ENCODE results near the gene CTSF.
"Not testable (repeated sequence)": the region's sequence is repeated elsewhere in the genome, so short reads cannot be mapped to it uniquely, and the experiment has no call there.

Gene CTSF

DNA sequence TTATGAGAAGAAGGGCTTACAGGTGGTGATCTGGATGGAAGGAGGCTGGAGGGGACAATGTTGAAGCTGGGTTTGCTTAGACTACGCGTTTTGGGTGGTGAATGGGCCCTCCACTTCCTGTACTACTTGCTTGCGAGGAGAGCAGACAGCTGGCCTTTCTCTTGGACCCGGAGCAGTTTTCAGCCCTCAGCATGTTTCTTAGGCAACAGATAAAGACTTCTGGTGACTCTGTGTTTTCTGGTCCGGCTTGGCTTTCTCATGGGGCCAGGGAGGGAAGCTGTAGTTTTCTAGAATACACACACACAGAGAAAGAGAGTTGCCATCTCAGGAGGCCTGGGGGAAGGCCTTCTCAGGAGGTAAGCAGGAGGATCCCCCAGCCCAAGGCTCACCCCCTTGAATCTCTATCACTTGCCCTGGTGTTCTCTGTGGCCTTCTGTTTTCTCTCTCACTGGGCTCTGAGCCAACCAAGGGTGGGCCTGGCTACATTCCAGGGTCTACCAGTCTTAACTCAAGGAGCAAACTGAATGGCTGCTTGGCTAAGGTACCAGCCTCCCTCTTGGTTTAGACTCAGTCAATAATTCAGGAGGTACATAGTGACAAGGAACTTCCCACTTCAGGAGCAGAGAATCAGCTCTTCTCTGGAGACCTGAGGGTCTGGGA, 27.0 kb upstream of the CTSF start:
- H3K4me3 Mint-ChIP-seq = peak overlapping the region; percentile 37
- H3K36me3 Mint-ChIP-seq (ENCODE audit: low read depth) = peaks cover 1% of the 10 kb centered on the region
- no peaks in the 10 kb centered on the region for H3K27me3 Mint-ChIP-seq
- ATAC-seq (no peak), DNase-seq (no peak)
- H3K27ac Mint-ChIP-seq = peak overlapping the region; percentile 8
- H3K9me3 Mint-ChIP-seq = no peaks in the 10 kb centered on the region
- H3K4me1 Mint-ChIP-seq = peaks cover 30% of the 10 kb centered on the region

DNA sequence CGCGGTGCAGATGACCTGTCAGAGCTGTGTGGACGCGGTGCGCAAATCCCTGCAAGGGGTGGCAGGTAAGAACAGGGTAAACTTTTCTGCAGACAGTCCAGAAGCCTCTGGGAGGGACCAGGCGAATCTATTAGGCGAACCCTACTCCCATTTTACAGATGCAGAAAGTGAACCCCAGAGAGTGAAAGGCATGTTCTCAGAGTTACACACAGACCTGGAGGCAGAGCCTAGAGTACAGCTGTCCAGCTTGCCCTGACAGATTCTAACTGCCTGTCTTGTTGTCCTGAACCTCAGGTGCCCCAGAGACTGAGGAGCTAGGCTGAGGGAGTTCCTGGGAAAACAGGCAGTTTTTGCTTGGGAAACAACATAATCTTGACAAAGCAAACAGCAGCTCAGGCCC, 25.2 kb upstream of the CTSF start:
- Mint-ChIP-seq H3K4me1 (peaks cover 30% of the 10 kb centered on the region), H3K36me3 (ENCODE audit: low read depth) (peaks cover 1% of the 10 kb centered on the region), H3K27ac (peak overlapping the region; percentile 93), H3K27me3 (no peaks in the 10 kb centered on the region), H3K9me3 (no peaks in the 10 kb centered on the region), H3K4me3 (peak overlapping the region; percentile 93)
- ATAC-seq = no peak
- DNase-seq = no peak

DNA sequence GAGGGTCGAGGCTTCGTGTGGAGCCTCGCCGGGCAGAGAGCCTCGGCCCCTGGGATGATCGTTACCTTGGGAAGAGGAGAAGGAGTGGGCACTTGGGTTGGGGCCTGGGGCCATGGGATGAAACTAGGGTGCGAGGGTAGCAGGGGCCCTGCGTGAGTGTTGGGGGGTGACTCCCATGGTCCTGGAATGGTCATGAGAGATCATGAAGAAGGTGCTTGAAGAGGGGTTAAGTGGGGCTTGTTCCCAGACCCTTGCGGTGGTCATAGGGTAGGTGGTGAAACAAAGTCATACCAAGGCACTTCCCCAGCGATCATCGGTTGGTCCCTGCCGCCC, 24.9 kb upstream of the CTSF start:
- Mint-ChIP-seq H3K9me3 (no peaks in the 10 kb centered on the region), H3K27ac (peak overlapping the region; percentile 93), H3K4me3 (peak overlapping the region; percentile 93), H3K4me1 (peaks cover 30% of the 10 kb centered on the region), H3K27me3 (no peaks in the 10 kb centered on the region), H3K36me3 (ENCODE audit: low read depth) (peaks cover 1% of the 10 kb centered on the region)
- DNase-seq (no peak), ATAC-seq (no peak)

DNA sequence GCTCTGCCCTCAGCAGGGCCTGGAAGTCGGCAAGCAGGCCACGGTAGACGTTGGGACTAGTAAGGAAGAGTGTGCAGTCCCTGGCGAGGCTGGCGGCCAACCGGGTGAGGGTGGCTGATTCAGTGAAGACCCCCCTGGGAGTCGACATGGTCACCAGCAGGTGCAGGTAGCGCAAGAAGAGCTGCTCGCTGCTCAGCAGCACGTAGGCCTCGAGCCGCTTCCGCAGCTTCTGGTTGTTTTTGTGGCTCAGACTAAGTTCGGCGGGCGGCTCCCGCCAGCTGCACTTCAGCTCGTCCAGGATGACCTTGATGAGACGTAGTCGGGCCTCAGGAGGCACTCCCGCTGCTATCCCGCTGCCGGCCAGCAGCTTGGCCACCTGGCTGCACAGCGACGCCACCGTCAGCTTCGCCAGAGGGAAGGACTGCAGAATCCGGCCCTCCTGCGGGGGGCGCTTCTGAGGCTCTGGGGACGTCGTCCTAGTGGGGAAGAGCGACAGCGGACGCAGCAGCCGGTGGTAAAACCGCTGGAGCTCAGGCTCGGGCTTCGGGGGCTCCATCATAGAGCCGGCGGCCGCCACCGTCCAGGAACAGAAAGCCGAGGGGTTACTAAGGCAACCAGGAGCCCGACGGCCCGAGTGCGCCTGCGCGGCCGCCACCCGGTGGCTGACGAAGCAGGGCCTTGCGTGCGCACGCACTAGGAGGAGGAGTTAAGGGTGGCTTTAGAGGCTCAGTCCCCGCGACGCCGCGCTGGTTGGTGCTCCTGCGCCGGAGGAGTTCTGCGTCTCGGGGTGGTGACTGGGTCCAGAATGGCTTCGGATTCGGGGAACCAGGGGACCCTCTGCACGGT, 24.3 kb upstream of the CTSF start, which contains the start of the genes CCDC87 and CCS:
CCDC87 (minus strand) TSS at position 607 of the 846 bp plus-strand sequence; CDS start at position 559, 48 bp downstream.
CCS (plus strand) TSS at position 729 of the 846 bp plus-strand sequence; CDS start at position 806, 77 bp downstream.
- H3K9me3 Mint-ChIP-seq = no peaks in the 10 kb centered on the region
- no peaks in the 10 kb centered on the region for H3K27me3 Mint-ChIP-seq
- H3K27ac Mint-ChIP-seq = peak within 1 kb of the TSS; percentile 93

DNA sequence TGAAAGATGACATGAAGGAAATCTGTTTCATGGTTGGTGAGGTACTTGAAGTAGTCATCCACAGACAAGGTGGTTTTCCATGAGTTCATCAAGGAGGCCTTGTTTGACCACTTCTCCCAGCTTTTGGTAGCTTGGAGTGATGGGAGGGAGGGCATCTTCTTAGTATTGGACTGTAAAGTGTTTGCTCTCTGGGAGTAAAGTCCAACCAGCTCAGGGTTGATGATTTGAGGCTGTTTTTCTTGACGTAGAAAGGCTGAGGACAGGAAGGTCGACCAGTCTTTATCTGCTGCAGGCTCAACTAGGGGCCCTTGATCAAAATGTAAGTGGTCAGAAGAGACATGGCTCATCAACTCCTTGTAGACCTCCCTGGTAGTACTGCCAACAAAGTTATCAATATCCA, 22.8 kb upstream of the CTSF start:
- Mint-ChIP-seq H3K27ac (no peak overlapping the region), H3K4me3 (no peak overlapping the region), H3K4me1 (peaks cover 30% of the 10 kb centered on the region), H3K9me3 (no peaks in the 10 kb centered on the region), H3K27me3 (no peaks in the 10 kb centered on the region), H3K36me3 (ENCODE audit: low read depth) (no peaks in the 10 kb centered on the region)
- no peak for ATAC-seq
- no peak for DNase-seq

More for the DNA sequence above, 24.3 kb upstream of the CTSF start, which contains the start of the genes CCDC87 and CCS:
- peaks cover 30% of the 10 kb centered on the region for H3K4me1 Mint-ChIP-seq
- peak; percentile 99 for DNase-seq
- peak within 1 kb of the TSS; percentile 93 for H3K4me3 Mint-ChIP-seq
- peak; percentile 98 for ATAC-seq
- H3K36me3 Mint-ChIP-seq (ENCODE audit: low read depth) = peaks cover 1% of the 10 kb centered on the region

DNA sequence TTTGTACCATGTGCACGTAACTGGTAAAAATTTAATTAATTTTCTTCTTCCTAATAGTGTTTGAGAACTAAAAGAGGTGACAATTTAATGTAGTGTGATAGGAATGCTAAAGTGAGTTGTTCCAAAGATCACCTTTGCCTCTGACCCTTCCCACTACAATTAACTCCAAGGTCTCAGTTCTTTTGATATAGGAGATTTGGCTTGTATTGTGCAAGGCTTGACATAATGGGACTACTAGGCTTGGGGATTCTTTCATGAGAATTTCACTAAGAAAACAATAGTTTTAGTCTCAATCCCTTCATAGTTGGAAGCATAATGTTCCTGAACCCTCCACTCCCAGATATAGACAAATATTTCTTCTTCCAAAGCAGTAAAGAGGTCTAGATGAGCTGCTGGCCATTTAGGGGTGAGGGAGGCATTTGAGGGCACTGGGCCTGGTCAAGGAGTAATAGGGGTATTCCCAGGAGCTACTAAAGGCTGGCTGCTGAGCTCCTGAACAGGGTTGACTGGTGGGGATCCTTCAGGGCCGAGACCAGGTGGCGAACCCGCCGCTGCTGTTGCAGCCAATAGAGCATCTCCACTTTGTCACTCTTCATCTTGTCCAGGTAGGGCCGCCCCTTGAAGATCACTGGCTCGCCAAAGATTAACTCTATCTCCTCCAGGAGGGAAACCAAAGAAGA, 21.7 kb upstream of the CTSF start:
- H3K27ac Mint-ChIP-seq = no peak overlapping the region

DNA sequence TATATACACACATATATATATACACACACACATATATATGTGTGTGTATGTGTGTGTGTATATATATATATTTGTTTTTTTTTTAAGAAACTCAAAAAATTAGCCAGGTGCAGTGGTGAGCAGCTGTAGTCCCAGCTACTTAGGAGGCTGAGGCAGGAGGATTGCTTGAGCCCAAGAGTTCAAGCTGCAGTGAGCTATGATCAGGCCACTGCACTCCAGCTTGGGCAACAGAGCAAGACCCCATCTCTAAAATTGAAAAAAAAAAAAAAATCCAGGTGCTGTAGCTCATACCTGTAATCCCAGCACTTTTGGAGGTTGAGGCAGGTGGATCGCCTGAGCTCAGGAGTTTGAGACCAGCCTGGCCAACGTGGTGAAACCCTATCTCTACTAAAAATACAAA, 20.9 kb upstream of the CTSF start:
- H3K27ac Mint-ChIP-seq; H3K27me3 Mint-ChIP-seq; H3K9me3 Mint-ChIP-seq; H3K36me3 Mint-ChIP-seq (ENCODE audit: low read depth); H3K4me3 Mint-ChIP-seq; DNase-seq; ATAC-seq: not testable (repeated sequence)
- peaks cover 18% of the 10 kb centered on the region for H3K4me1 Mint-ChIP-seq

More for the DNA sequence above, 21.7 kb upstream of the CTSF start:
- Mint-ChIP-seq H3K9me3 (no peaks in the 10 kb centered on the region), H3K27me3 (no peaks in the 10 kb centered on the region), H3K4me1 (peaks cover 24% of the 10 kb centered on the region), H3K36me3 (ENCODE audit: low read depth) (no peaks in the 10 kb centered on the region), H3K4me3 (no peak overlapping the region)
- ATAC-seq (no peak), DNase-seq (no peak)

DNA sequence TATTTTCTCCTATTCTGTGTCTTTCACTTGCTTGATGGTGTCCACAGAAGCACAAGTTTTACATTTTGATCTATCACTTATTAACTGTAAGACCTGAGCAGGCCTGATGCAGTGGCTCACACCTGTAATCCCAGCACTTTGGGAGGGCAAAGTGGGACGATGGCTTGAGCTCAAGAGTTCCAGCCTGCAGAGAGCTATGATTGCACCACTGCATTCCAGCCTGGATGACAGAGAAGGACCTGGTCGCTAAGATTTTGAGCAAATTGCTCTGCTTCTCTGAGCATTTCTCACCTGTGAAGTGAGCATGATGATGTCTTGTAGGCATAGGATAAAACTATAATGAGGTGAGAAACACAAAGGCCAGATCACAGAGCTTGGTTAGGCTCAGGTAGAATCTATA, 17.7 kb upstream of the CTSF start:
- ATAC-seq = no peak
- no peak for DNase-seq
- no peaks in the 10 kb centered on the region for H3K27me3 Mint-ChIP-seq
- no peak overlapping the region for H3K27ac Mint-ChIP-seq
- H3K9me3 Mint-ChIP-seq = peaks cover 5% of the 10 kb centered on the region
- no peaks in the 10 kb centered on the region for H3K36me3 Mint-ChIP-seq (ENCODE audit: low read depth)
- no peak overlapping the region for H3K4me3 Mint-ChIP-seq
- H3K4me1 Mint-ChIP-seq = peaks cover under 1% of the 10 kb centered on the region

DNA sequence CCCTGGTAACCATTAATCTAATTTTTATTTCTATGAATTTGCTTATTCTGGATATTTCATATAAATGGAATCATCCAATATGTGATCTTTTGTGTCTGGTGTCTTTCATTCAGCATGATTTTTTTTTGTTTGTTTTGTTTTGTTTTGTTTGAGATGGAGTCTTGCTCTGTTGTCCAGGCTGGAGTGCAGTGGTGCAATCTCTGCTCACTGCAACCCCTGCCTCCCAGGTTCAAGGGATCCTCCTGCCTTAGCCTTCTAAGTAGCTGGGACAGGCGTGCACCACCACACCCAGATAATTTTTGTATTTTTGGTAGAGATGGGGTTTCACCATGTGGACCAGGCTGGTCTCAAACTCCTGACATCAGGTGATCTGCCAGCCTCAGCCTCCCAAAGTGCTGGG, 17.0 kb upstream of the CTSF start:
- H3K36me3 Mint-ChIP-seq (ENCODE audit: low read depth); H3K27ac Mint-ChIP-seq; H3K27me3 Mint-ChIP-seq; DNase-seq; ATAC-seq; H3K4me1 Mint-ChIP-seq; H3K4me3 Mint-ChIP-seq; H3K9me3 Mint-ChIP-seq: not testable (repeated sequence)

DNA sequence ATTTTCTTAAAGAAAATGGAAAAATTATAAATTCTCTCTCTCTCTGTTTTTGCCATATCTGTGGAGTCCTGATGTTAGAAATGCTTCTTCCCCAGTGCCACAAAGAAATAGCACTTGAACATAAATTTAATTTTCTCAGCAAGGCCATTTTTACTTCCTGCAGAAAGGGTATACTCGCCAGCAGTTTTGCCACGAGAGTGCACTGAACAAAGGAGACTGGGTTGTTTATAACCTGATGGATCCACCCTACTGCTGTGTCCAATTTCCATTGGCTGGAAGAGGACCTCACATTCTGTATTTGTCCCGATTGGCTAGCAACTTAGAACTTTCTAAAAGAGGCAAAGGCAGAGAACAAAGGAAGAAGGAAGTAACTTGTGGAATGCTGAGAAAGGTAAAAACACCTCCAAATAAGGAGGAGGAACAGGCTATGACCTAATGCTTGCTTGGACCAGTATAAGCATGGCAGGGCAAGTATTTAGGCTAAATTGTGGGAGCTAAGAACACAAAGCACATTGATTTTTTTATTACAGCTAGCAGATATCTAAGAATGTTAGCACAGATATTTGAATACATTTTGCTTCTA, 14.2 kb upstream of the CTSF start:
- peaks cover 17% of the 10 kb centered on the region for H3K4me1 Mint-ChIP-seq
- H3K9me3 Mint-ChIP-seq; H3K27me3 Mint-ChIP-seq; ATAC-seq; DNase-seq; H3K4me3 Mint-ChIP-seq; H3K36me3 Mint-ChIP-seq (ENCODE audit: low read depth); H3K27ac Mint-ChIP-seq: not testable (repeated sequence)

DNA sequence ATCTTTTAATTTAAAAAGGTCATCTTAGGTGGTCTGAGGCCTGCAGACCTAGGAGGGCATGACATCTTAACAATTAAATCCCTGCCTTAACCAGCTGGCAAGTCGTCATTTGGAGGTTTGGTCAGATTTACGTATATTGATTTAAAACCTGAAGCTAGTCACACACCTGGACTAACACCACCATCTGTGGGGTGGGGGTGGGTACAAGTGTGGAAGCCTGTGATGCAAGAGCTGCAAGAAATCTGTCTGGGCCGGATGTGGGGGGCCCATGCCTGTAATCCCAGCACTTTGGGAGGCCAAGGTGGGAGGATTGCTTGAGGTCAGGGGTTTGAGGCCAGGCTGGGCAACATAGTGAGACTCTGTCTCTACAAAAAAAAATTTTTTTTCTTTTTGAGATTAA, 12.9 kb upstream of the CTSF start:
- DNase-seq = no peak
- Mint-ChIP-seq H3K36me3 (ENCODE audit: low read depth) (no peaks in the 10 kb centered on the region), H3K27ac (no peak overlapping the region), H3K4me1 (peaks cover 17% of the 10 kb centered on the region), H3K27me3 (peaks cover 2% of the 10 kb centered on the region), H3K4me3 (no peak overlapping the region), H3K9me3 (peaks cover 5% of the 10 kb centered on the region)
- ATAC-seq = no peak

DNA sequence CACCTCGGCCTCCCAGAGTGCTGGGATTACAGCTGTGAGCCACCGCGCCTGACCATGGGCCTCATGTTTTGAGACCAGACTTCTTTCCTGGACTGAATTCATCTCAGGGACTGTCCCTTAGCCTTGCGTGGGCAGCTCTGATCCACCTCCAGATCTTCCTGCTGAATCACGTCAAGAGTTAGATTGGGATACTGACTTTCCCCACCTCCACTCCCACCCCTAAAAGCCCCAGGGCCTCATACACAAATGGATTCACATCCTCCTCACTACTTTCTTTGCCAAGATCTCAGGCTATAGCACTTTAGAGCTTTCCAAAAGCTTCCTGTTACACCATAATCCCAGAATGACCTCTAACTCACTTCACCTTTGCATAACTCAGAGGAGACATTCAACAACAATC, 12.4 kb upstream of the CTSF start:
- Mint-ChIP-seq H3K36me3 (ENCODE audit: low read depth) (no peaks in the 10 kb centered on the region), H3K4me1 (peaks cover 17% of the 10 kb centered on the region), H3K4me3 (no peak overlapping the region), H3K27me3 (peaks cover 2% of the 10 kb centered on the region), H3K9me3 (peaks cover 5% of the 10 kb centered on the region), H3K27ac (no peak overlapping the region)
- DNase-seq = no peak
- ATAC-seq = no peak

DNA sequence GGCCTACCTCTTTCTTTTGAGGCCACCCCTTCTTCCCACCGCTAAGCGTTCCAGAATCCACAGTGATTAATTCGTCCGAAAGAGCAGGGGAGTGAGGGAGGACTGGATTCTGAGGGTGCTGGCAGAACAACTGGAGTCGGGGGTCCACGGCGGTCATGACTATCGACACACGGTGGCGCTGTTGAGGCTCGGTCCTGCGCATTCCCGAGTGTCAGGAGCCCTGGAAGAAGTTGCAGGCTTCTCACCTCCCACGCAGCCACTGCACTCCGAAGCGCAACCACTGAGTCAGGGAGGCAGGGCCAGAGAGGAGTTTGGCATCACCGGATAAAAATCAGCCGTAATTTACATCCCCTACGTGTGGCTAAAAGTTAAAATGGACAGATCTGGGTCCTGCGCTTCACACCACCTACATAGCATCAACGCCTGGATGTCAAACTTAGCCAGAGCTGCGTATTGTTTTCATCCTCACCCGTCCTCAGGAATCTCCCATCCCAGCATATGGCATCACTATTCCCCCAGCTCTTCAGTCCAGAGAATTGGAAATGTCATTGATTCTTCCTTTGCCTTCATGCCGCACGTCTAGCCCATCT, 10.7 kb upstream of the CTSF start:
- H3K27ac Mint-ChIP-seq = peak overlapping the region; percentile 12
- peak; percentile 90 for DNase-seq
- no peaks in the 10 kb centered on the region for H3K36me3 Mint-ChIP-seq (ENCODE audit: low read depth)
- H3K27me3 Mint-ChIP-seq = peaks cover 2% of the 10 kb centered on the region
- ATAC-seq = peak; percentile 98
- H3K4me1 Mint-ChIP-seq = peaks cover 17% of the 10 kb centered on the region
- peaks cover 5% of the 10 kb centered on the region for H3K9me3 Mint-ChIP-seq
- no peak overlapping the region for H3K4me3 Mint-ChIP-seq

DNA sequence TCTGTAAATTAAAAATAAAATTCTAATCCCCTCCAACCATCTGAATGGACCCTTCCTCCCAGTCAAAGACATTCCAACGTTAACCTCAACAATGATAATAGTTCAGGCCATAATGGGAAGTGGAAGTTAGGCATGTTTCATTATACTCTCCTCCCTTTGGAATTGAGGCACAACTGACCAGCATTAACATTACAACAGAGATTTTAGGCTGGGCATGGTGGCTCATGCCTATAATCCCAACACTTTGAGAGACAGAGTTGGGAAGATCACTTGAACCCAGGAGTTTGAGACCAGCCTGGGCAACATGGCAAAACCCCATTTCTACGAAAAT, 2.4 kb upstream of the CTSF start:
- H3K4me1 Mint-ChIP-seq = peaks cover 12% of the 10 kb centered on the region

More for the DNA sequence above, 2.4 kb upstream of the CTSF start:
- H3K9me3 Mint-ChIP-seq = no peaks in the 10 kb centered on the region
- no peak for ATAC-seq
- no peaks in the 10 kb centered on the region for H3K36me3 Mint-ChIP-seq (ENCODE audit: low read depth)
- H3K27me3 Mint-ChIP-seq = peaks cover 6% of the 10 kb centered on the region
- H3K4me3 Mint-ChIP-seq = no peak overlapping the region
- no peak for DNase-seq
- no peak overlapping the region for H3K27ac Mint-ChIP-seq
